CD4-positive, alpha-beta T cell treated with Interleukin-6 for 4 hours (primary cell): Measurements from ENCODE around the gene MOV10L1.

Source experiments
- DNase-seq: peaks from one replicate; pipeline ENCODE4 v3.0.0-alpha.2; 2020; ENCODE audit warnings: mixed read lengths

Gene MOV10L1

GRCh38 chr22:50089682-50090411 is at the start of gene MOV10L1:
Gene MOV10L1, plus strand, starts transcription at chr22:50090006. Its CDS starts 83 bp downstream, at chr22:50090089.
- no peak for DNase-seq

GRCh38 chr22:50040717-50041116 is 49.1 kb upstream of the MOV10L1 start:
- DNase-seq: no peak

- DNase-seq: no peak
Observed at GRCh38 chr22:50041361-50042065, 48.3 kb upstream of the MOV10L1 start.

GRCh38 chr22:50044485-50045118 is 45.2 kb upstream of the MOV10L1 start:
- DNase-seq: no peak

- DNase-seq: no peak
Observed at GRCh38 chr22:50045211-50046018, 44.4 kb upstream of the MOV10L1 start.

- DNase-seq: no peak
Observed at GRCh38 chr22:50046019-50046415, 43.8 kb upstream of the MOV10L1 start.

- no peak for DNase-seq
Observed at GRCh38 chr22:50046481-50047245, 43.1 kb upstream of the MOV10L1 start.

- DNase-seq: no peak
Observed at GRCh38 chr22:50047346-50047745, 42.5 kb upstream of the MOV10L1 start.

GRCh38 chr22:50048061-50048765 is 41.6 kb upstream of the MOV10L1 start:
- DNase-seq: no peak

GRCh38 chr22:50048836-50049235 is 41.0 kb upstream of the MOV10L1 start:
- no peak for DNase-seq

- DNase-seq: no peak
Observed at GRCh38 chr22:50049299-50050195, 40.3 kb upstream of the MOV10L1 start.

GRCh38 chr22:50051930-50052329 is 37.9 kb upstream of the MOV10L1 start:
- DNase-seq: no peak

GRCh38 chr22:50053861-50054260 is 35.9 kb upstream of the MOV10L1 start:
- no peak for DNase-seq

GRCh38 chr22:50056214-50056972 is 33.4 kb upstream of the MOV10L1 start:
- DNase-seq: no peak

GRCh38 chr22:50057278-50058060 is 32.3 kb upstream of the MOV10L1 start:
- DNase-seq: no peak

GRCh38 chr22:50058061-50058905 is 31.5 kb upstream of the MOV10L1 start, which contains the start of gene TTLL8:
Gene TTLL8, minus strand, starts transcription at chr22:50058298.
- DNase-seq: no peak
